K562 (cell line): ENCODE results near the gene CD72. TPM values are rescaled to one million over a fixed set of nuclear protein-coding genes. Genes with fewer than 3 reads are reported as not detected.
A peak's percentile ranks its signal among the peaks of the same experiment; 100 is the strongest.

Experiments used
- HNRNPLL ChIP-seq: fragments of 200-400 bp; formaldehyde crosslinking; IDR thresholded peaks from 2 replicates; pipeline ENCODE4 v1.6.1; 2017; ENCODE audit warnings: low read length, low read depth, mild to moderate bottlenecking; ENCODE audit not compliant: poor library complexity, severe bottlenecking
- RBFOX2 ChIP-seq: fragments of 200-400 bp; formaldehyde crosslinking; IDR thresholded peaks from 2 replicates; pipeline ENCODE4 v1.6.1; 2017; ENCODE audit warnings: low read depth, mild to moderate bottlenecking, low read length, moderate library complexity
- TAF1 ChIP-seq: IDR thresholded peaks from 2 replicates; pipeline ENCODE4 v1.6.1; 2011; ENCODE audit warnings: mild to moderate bottlenecking, low read length, moderate library complexity; ENCODE audit not compliant: insufficient read depth, control insufficient read depth, severe bottlenecking; ENCODE audit errors: extremely low read depth
- ZNF134 ChIP-seq: fragments of 250-450 bp; sonication (Bioruptor Pico); conservative IDR thresholded peaks from 2 replicates; pipeline ENCODE4 v1.4.0; 2020
- ZNF253 ChIP-seq: fragments of 250-450 bp; sonication (Bioruptor Pico); conservative IDR thresholded peaks from 2 replicates; pipeline ENCODE4 v1.6.1; 2021; ENCODE audit warnings: mild to moderate bottlenecking
- ZNF766 ChIP-seq: fragments of 200-800 bp; sonication (Bioruptor generic); conservative IDR thresholded peaks from 2 replicates; pipeline ENCODE4 v1.6.1; 2016; ENCODE audit warnings: missing genetic modification characterization, missing compliant biosample characterization
- polyA plus RNA-seq, 8 experiments: library from polyadenylated mRNA; depleted of rRNA in 4 of 8; stranded (reverse) in 5 of 8; unstranded in 3 of 8; fragments of >200 nt; fragmentation: Nextera tagmentation in 2 of 8; fragmentation: Illumina TruSeq in 1 of 8; extraction: Ambion mirVana in 2 of 8; extraction: Trizol in 1 of 8; gene quantifications; 2 replicates each; pipeline versions ENCODE4 v1.2.1 to v1.2.3, GENCODE V29; 2011 to 2014; ENCODE audit warnings: inconsistent platforms in 1 of 8, missing spikeins in 1 of 8
- total RNA-seq, 7 experiments: library from RNA; depleted of rRNA in 6 of 7; stranded (reverse); fragments of >200 nt in 6 of 7; fragmentation: Illumina TruSeq in 2 of 7; extraction: Trizol in 2 of 7; gene quantifications; 2 replicates each; pipeline versions ENCODE4 v1.2.1 to v1.2.3, GENCODE V29; 2011 to 2021; ENCODE audit warnings: low replicate concordance in 1 of 7
- TF ChIP-seq, protein P1 (sequence below), 3 experiments: IDR thresholded peaks in 2 of 3; conservative IDR thresholded peaks in 1 of 3; 2 replicates each; pipeline ENCODE4 v1.5.1; 2011 to 2012; ENCODE audit warnings: low read length in 3 of 3, mild to moderate bottlenecking in 3 of 3, control low read depth in 2 of 3, improper control_type of control experiment in 1 of 3, inconsistent platforms in 1 of 3, low read depth in 1 of 3, mixed read lengths in 1 of 3, moderate library complexity in 1 of 3; ENCODE audit not compliant: insufficient read depth in 2 of 3

CD72 gene
- total and polyA plus RNA-seq, 9 of the 15 experiments (the other 6 are each of a cell fraction or from before 2014, with no cell fraction given): 0.11 to 0.78 (median 0.27) TPM; not detected in 1

DNA sequence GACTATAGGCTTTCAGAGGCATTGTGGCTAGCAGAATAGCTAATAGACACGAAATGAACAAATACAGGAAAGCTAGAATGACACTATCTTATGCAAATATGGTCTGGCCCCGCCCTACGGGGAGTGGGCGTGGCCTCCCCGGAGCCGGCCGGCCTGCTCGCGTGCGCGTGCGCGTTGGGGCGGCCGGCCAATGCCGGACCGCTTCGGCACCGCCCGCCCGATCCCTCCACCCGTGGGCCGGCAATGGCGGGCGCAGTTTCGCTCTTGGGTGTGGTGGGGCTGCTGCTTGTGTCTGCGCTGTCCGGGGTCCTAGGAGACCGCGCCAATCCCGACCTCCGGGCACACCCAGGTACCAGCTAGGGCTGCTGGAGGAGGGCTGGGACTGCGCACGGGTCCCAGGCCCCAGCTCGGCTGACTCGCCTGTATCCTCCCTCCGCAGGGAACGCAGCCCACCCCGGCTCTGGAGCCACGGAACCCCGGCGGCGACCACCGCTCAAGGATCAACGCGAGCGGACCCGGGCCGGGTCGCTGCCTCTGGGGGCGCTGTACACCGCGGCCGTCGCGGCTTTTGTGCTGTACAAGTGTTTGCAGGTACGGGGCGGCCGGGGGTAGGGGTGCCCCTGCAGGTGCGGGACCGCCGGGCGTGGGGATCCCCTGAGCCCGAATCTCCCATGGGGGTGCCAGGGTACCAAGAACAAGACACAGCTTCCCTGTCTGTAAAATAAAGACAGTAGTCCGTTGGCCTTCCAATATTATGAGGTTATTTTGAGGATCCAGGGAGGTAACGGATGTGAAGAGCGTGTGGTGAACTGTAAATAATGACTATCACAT, 40.1 kb upstream of the CD72 start, which contains the start of gene CCDC107 (continued):
- TF ChIP-seq, protein P1, sequence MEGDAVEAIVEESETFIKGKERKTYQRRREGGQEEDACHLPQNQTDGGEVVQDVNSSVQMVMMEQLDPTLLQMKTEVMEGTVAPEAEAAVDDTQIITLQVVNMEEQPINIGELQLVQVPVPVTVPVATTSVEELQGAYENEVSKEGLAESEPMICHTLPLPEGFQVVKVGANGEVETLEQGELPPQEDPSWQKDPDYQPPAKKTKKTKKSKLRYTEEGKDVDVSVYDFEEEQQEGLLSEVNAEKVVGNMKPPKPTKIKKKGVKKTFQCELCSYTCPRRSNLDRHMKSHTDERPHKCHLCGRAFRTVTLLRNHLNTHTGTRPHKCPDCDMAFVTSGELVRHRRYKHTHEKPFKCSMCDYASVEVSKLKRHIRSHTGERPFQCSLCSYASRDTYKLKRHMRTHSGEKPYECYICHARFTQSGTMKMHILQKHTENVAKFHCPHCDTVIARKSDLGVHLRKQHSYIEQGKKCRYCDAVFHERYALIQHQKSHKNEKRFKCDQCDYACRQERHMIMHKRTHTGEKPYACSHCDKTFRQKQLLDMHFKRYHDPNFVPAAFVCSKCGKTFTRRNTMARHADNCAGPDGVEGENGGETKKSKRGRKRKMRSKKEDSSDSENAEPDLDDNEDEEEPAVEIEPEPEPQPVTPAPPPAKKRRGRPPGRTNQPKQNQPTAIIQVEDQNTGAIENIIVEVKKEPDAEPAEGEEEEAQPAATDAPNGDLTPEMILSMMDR (IDR thresholded peaks at IDR 0.05 in 2 of 3, conservative IDR thresholded peaks at IDR 0.05 in 1 of 3; ENCODE audit: insufficient read depth in 2 of 3, low read depth in 1 of 3, low read length in 3 of 3): peak; percentile 47 to 71 (median 65)
- no peak for TF ChIP-seq ZNF766
- TF ChIP-seq ZNF134 (CRISPR knock-in tag): no peak
- peak; percentile 46 for TF ChIP-seq TAF1
- no peak for TF ChIP-seq ZNF253 (CRISPR knock-in tag)
- TF ChIP-seq HNRNPLL: peak; percentile 25
- TF ChIP-seq RBFOX2: peak; percentile 87
